HEK293 (cell line): ENCODE measurements around the gene MICU2.

Experiments
- CTCF ChIA-PET: fragments of 350-600 bp; formaldehyde crosslinking; extraction: SDS; loops from one replicate; lab custom pipeline; 2021; ENCODE audit warnings: antibody characterized with exemption; lab: Yijun Ruan, JAX
- POLR2A ChIA-PET: fragments of 300-600 bp; formaldehyde crosslinking; extraction: SDS; loops from one replicate; lab custom pipeline; 2020; ENCODE audit warnings: antibody characterized with exemption, inconsistent platforms; lab: Yijun Ruan, JAX
- H3K27ac ChIP-seq: fragments of 200-500 bp; sonication (Bioruptor generic); 2 replicates; pipeline ENCODE4 v1.5.1; 2014; ENCODE audit warnings: low read depth, low read length, control low read depth, inconsistent platforms; ENCODE audit errors: extremely low read depth
- H3K36me3 ChIP-seq, 2 experiments: fragments of 200-500 bp in 1 of 2; sonication (Bioruptor generic) in 1 of 2; 1 replicate in 1 of 2; 2 replicates in 1 of 2; pipeline ENCODE4 v1.5.1; 2014 to 2017; ENCODE audit warnings: inconsistent platforms in 2 of 2, low read length in 2 of 2; ENCODE audit not compliant: control insufficient read depth in 2 of 2, insufficient read depth in 1 of 2
- H3K4me1 ChIP-seq: fragments of 200-500 bp; sonication (Bioruptor generic); 2 replicates; pipeline ENCODE4 v1.5.1; 2014; ENCODE audit warnings: mild to moderate bottlenecking, low read length, inconsistent platforms; ENCODE audit not compliant: control insufficient read depth, insufficient read depth
- H3K4me3 ChIP-seq: 2 replicates; pipeline ENCODE4 v1.5.1; 2011; ENCODE audit warnings: low read depth, mild to moderate bottlenecking, control low read depth, low read length, moderate library complexity
- H3K9me3 ChIP-seq: fragments of 200-500 bp; sonication (Bioruptor generic); 2 replicates; pipeline ENCODE4 v1.5.1; 2014; ENCODE audit warnings: low read depth, low read length, inconsistent platforms; ENCODE audit not compliant: control insufficient read depth, insufficient read depth
- GLIS2 ChIP-seq: fragments of 450-650 bp; formaldehyde crosslinking; IDR thresholded peaks from 2 replicates; pipeline ENCODE4 v1.5.1; 2016; ENCODE audit warnings: missing biosample characterization, missing genetic modification characterization
- KLF1 ChIP-seq: fragments of 450-650 bp; formaldehyde crosslinking; IDR thresholded peaks from 2 replicates; pipeline ENCODE4 v1.5.1; 2016; ENCODE audit warnings: missing biosample characterization, missing genetic modification characterization
- PRDM1 ChIP-seq: fragments of 450-650 bp; formaldehyde crosslinking; IDR thresholded peaks from 2 replicates; pipeline ENCODE4; 2016; ENCODE audit warnings: missing biosample characterization, missing genetic modification characterization
- SCRT1 ChIP-seq: fragments of 450-650 bp; formaldehyde crosslinking; IDR thresholded peaks from 2 replicates; pipeline ENCODE4 v1.5.1; 2016; ENCODE audit warnings: missing biosample characterization, missing genetic modification characterization, borderline replicate concordance
- SCRT2 ChIP-seq: fragments of 450-650 bp; formaldehyde crosslinking; IDR thresholded peaks from 2 replicates; pipeline ENCODE4 v1.5.1; 2016; ENCODE audit warnings: missing biosample characterization, missing genetic modification characterization
- TRIM28 ChIP-seq: IDR thresholded peaks from 2 replicates; pipeline ENCODE4 v1.6.1; 2011; ENCODE audit warnings: low read length, control low read depth, borderline replicate concordance
- ZIC2 ChIP-seq: fragments of 450-650 bp; formaldehyde crosslinking; IDR thresholded peaks from 2 replicates; pipeline ENCODE4 v1.5.1; 2016; ENCODE audit warnings: missing biosample characterization, missing genetic modification characterization
- ZNF133 ChIP-seq: fragments of 450-650 bp; formaldehyde crosslinking; IDR thresholded peaks from 2 replicates; pipeline ENCODE4 v1.5.1; 2016; ENCODE audit warnings: missing biosample characterization, missing genetic modification characterization
- ZNF146 ChIP-seq: fragments of 450-650 bp; formaldehyde crosslinking; IDR thresholded peaks from 2 replicates; pipeline ENCODE4 v1.5.1; 2016; ENCODE audit warnings: missing biosample characterization, missing genetic modification characterization
- ZNF24 ChIP-seq: fragments of 450-650 bp; formaldehyde crosslinking; IDR thresholded peaks from 2 replicates; pipeline ENCODE4 v1.5.1; 2016; ENCODE audit warnings: missing biosample characterization, missing genetic modification characterization
- ZNF350 ChIP-seq: fragments of 450-650 bp; formaldehyde crosslinking; IDR thresholded peaks from 2 replicates; pipeline ENCODE4 v1.5.0; 2017; ENCODE audit warnings: missing biosample characterization, mild to moderate bottlenecking, missing genetic modification characterization
- ZNF366 ChIP-seq: fragments of 450-650 bp; formaldehyde crosslinking; conservative IDR thresholded peaks from 2 replicates; pipeline ENCODE4 v1.5.1; 2016; ENCODE audit warnings: missing biosample characterization, missing genetic modification characterization
- ZNF510 ChIP-seq: fragments of 450-650 bp; formaldehyde crosslinking; IDR thresholded peaks from 2 replicates; pipeline ENCODE4 v1.5.1; 2018; ENCODE audit warnings: mild to moderate bottlenecking, missing genetic modification characterization, missing biosample characterization; ENCODE audit not compliant: insufficient replicate concordance
- ZNF544 ChIP-seq: fragments of 450-650 bp; formaldehyde crosslinking; IDR thresholded peaks from 2 replicates; pipeline ENCODE4 v1.5.0; 2017; ENCODE audit warnings: missing biosample characterization, missing genetic modification characterization
- ZNF549 ChIP-seq: fragments of 450-650 bp; IDR thresholded peaks from 2 replicates; pipeline ENCODE4 v1.5.1; 2018; ENCODE audit warnings: missing biosample characterization, missing genetic modification characterization, mild to moderate bottlenecking, inconsistent platforms, moderate library complexity
- ZNF585B ChIP-seq: fragments of 450-650 bp; formaldehyde crosslinking; IDR thresholded peaks from 2 replicates; pipeline ENCODE4 v1.5.1; 2016; ENCODE audit warnings: missing biosample characterization, missing genetic modification characterization
- ZNF596 ChIP-seq: fragments of 450-650 bp; IDR thresholded peaks from 2 replicates; pipeline ENCODE4 v1.5.0; 2018; ENCODE audit warnings: missing biosample characterization, mild to moderate bottlenecking, missing genetic modification characterization, moderate library complexity
- ZNF623 ChIP-seq: fragments of 450-650 bp; formaldehyde crosslinking; IDR thresholded peaks from 2 replicates; pipeline ENCODE4 v1.5.1; 2016; ENCODE audit warnings: missing biosample characterization, missing genetic modification characterization
- ZNF654 ChIP-seq: fragments of 450-650 bp; formaldehyde crosslinking; IDR thresholded peaks from 2 replicates; pipeline ENCODE4 v1.5.1; 2016; ENCODE audit warnings: low read depth, missing biosample characterization, missing genetic modification characterization
- ZNF664 ChIP-seq: fragments of 450-650 bp; formaldehyde crosslinking; IDR thresholded peaks from 2 replicates; pipeline ENCODE4 v1.5.1; 2016; ENCODE audit warnings: missing biosample characterization, missing genetic modification characterization
- ZNF670 ChIP-seq: fragments of 450-650 bp; formaldehyde crosslinking; IDR thresholded peaks from 2 replicates; pipeline ENCODE4 v1.5.1; 2016; ENCODE audit warnings: missing biosample characterization, missing genetic modification characterization, low read depth
- TF ChIP-seq, protein P1 (sequence below): fragments of 450-650 bp; formaldehyde crosslinking; IDR thresholded peaks from 2 replicates; pipeline ENCODE4 v1.5.1; 2016; ENCODE audit warnings: missing biosample characterization, missing genetic modification characterization
- TF ChIP-seq, protein P2 (sequence below): fragments of 450-650 bp; formaldehyde crosslinking; IDR thresholded peaks from 2 replicates; pipeline ENCODE4 v1.5.0; 2017; ENCODE audit warnings: missing biosample characterization, missing genetic modification characterization, borderline replicate concordance
- TF ChIP-seq, protein P3 (sequence below): fragments of 450-650 bp; IDR thresholded peaks from 2 replicates; pipeline ENCODE4 v1.5.1; 2018; ENCODE audit warnings: missing biosample characterization, missing genetic modification characterization
- TF ChIP-seq, protein P4 (sequence below): fragments of 450-650 bp; formaldehyde crosslinking; IDR thresholded peaks from 2 replicates; pipeline ENCODE4 v1.5.1; 2017; ENCODE audit warnings: missing biosample characterization, missing genetic modification characterization

Gene MICU2

DNA sequence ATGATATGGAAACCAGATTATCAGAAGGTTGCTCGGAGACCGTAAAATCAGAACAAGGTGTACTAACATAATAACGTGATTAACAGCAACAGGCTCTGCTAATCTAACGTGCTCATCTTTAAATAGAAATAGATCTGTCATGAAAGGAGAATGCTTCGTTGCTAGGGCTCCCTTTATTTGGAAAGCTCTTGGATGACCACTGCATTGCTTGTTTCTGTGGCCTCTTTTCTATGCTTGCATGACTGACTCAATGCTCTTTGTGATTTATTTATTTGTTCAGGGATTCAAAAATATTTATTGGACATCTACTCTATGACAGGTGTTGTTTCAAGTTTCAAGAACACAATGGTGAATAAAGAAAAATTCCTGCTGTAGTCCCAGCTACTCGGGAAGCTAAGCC, 122.6 kb downstream of the MICU2 start:
- Histone ChIP-seq H3K4me3 (no peak overlapping the region), H3K9me3 (no peaks in the 10 kb centered on the region), H3K27ac (no peak overlapping the region), H3K4me1 (no peaks in the 10 kb centered on the region), H3K36me3 (no peaks in the 10 kb centered on the region)
- ChIA-PET CTCF (interaction anchor here (0.6 kb wide), 1 partner anchor 372 kb away, joined by 3 read pairs; no protein-coding TSS in a partner anchor), POLR2A (no interaction called here)
- TF ChIP-seq ZNF670 (tag by site-specific recombination): no peak
- no peak for TF ChIP-seq ZNF664 (tag by site-specific recombination)
- TF ChIP-seq TRIM28: no peak
- no peak for TF ChIP-seq GLIS2 (tag by site-specific recombination)

DNA sequence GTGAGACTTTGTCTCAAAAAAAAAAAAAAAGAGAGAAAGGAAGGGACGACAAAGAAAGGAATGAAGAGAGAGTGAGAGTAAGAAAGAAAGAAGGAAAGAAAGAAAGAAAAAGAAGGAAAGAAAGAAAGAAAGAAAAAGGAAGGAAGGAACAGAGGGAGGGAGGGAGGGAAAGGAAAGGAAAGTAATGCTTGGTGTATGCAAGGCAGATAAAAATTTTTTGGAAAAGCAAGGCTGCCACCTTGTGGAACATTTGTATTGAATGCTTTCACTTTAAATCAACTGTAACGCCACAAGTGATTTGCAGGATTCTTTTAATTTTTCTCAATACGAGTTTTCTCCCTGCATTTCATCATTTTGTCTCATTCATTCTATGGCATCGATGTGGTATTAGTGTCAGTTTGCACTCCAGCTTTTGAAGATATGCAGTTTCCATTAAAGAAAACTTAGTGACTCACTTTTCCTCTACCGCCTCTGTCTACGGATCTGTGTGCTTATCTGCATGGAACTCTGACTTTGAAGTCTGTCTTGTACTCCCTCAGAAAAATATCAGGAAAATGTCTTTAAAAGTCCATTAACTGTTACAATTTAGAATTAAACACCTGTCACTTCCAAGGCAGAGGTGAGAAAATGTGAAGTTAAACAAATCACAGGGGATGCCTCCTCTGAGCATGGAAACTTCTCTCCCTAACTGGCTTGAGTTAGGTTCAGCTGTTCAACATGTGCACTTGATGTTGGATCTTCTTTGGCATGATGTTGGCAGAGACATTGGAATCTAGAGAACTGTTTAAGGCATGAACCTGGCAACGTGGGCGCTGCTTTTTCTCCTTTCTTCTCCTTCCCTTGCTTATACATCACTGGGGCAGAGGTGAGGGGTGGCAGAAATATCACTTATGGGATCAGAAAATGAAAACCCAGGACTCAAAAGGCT, 124.8 kb downstream of the MICU2 start:
- H3K36me3 ChIP-seq: no peaks in the 10 kb centered on the region
- POLR2A ChIA-PET: interaction anchor here (0.6 kb wide), 2 partner anchors 292 to 527 kb away, joined by 3 read pairs; no protein-coding TSS in a partner anchor
- CTCF ChIA-PET: interaction anchor here (0.5 to 1.5 kb wide), 7 partner anchors 56 to 551 kb away, joined by 3 read pairs; no protein-coding TSS in a partner anchor
- H3K27ac ChIP-seq: no peak overlapping the region
- no peak for TF ChIP-seq ZNF549 (tag by site-specific recombination)
- TF ChIP-seq ZNF596 (tag by site-specific recombination): no peak
- peak; percentile 81 for TF ChIP-seq ZNF654 (tag by site-specific recombination)
- TF ChIP-seq, protein P1, sequence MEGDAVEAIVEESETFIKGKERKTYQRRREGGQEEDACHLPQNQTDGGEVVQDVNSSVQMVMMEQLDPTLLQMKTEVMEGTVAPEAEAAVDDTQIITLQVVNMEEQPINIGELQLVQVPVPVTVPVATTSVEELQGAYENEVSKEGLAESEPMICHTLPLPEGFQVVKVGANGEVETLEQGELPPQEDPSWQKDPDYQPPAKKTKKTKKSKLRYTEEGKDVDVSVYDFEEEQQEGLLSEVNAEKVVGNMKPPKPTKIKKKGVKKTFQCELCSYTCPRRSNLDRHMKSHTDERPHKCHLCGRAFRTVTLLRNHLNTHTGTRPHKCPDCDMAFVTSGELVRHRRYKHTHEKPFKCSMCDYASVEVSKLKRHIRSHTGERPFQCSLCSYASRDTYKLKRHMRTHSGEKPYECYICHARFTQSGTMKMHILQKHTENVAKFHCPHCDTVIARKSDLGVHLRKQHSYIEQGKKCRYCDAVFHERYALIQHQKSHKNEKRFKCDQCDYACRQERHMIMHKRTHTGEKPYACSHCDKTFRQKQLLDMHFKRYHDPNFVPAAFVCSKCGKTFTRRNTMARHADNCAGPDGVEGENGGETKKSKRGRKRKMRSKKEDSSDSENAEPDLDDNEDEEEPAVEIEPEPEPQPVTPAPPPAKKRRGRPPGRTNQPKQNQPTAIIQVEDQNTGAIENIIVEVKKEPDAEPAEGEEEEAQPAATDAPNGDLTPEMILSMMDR (tag by site-specific recombination): peak; percentile 13; the same call in 1 of the 2 replicates
- peak; percentile 19; the same call in 1 of the 2 replicates for TF ChIP-seq ZNF585B
- TF ChIP-seq KLF1 (tag by site-specific recombination): no peak
- peak; percentile 65 for TF ChIP-seq SCRT2 (tag by site-specific recombination)
- TF ChIP-seq, protein P2, sequence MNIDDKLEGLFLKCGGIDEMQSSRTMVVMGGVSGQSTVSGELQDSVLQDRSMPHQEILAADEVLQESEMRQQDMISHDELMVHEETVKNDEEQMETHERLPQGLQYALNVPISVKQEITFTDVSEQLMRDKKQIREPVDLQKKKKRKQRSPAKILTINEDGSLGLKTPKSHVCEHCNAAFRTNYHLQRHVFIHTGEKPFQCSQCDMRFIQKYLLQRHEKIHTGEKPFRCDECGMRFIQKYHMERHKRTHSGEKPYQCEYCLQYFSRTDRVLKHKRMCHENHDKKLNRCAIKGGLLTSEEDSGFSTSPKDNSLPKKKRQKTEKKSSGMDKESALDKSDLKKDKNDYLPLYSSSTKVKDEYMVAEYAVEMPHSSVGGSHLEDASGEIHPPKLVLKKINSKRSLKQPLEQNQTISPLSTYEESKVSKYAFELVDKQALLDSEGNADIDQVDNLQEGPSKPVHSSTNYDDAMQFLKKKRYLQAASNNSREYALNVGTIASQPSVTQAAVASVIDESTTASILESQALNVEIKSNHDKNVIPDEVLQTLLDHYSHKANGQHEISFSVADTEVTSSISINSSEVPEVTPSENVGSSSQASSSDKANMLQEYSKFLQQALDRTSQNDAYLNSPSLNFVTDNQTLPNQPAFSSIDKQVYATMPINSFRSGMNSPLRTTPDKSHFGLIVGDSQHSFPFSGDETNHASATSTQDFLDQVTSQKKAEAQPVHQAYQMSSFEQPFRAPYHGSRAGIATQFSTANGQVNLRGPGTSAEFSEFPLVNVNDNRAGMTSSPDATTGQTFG (tag by site-specific recombination): no peak
- peak; percentile 92 for TF ChIP-seq ZNF366 (tag by site-specific recombination)
- no peak for TF ChIP-seq ZIC2 (tag by site-specific recombination)
- no peak for TF ChIP-seq ZNF350
- no peak for TF ChIP-seq ZNF146 (tag by site-specific recombination)
- peak; percentile 54; the same call in 1 of the 2 replicates for TF ChIP-seq SCRT1 (tag by site-specific recombination)
- TF ChIP-seq ZNF623 (tag by site-specific recombination): no peak
- peak; percentile 67 for TF ChIP-seq ZNF133
- no peak for TF ChIP-seq ZNF544
- TF ChIP-seq ZNF24: no peak
- TF ChIP-seq ZNF510 (tag by site-specific recombination): no peak
- no peak for TF ChIP-seq ZNF670 (tag by site-specific recombination)
- TF ChIP-seq, protein P3, sequence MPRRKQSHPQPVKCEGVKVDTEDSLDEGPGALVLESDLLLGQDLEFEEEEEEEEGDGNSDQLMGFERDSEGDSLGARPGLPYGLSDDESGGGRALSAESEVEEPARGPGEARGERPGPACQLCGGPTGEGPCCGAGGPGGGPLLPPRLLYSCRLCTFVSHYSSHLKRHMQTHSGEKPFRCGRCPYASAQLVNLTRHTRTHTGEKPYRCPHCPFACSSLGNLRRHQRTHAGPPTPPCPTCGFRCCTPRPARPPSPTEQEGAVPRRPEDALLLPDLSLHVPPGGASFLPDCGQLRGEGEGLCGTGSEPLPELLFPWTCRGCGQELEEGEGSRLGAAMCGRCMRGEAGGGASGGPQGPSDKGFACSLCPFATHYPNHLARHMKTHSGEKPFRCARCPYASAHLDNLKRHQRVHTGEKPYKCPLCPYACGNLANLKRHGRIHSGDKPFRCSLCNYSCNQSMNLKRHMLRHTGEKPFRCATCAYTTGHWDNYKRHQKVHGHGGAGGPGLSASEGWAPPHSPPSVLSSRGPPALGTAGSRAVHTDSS: no peak
- TF ChIP-seq, protein P4, sequence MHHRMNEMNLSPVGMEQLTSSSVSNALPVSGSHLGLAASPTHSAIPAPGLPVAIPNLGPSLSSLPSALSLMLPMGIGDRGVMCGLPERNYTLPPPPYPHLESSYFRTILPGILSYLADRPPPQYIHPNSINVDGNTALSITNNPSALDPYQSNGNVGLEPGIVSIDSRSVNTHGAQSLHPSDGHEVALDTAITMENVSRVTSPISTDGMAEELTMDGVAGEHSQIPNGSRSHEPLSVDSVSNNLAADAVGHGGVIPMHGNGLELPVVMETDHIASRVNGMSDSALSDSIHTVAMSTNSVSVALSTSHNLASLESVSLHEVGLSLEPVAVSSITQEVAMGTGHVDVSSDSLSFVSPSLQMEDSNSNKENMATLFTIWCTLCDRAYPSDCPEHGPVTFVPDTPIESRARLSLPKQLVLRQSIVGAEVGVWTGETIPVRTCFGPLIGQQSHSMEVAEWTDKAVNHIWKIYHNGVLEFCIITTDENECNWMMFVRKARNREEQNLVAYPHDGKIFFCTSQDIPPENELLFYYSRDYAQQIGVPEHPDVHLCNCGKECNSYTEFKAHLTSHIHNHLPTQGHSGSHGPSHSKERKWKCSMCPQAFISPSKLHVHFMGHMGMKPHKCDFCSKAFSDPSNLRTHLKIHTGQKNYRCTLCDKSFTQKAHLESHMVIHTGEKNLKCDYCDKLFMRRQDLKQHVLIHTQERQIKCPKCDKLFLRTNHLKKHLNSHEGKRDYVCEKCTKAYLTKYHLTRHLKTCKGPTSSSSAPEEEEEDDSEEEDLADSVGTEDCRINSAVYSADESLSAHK (tag by site-specific recombination): no peak
- peak; percentile 91 for TF ChIP-seq PRDM1 (tag by site-specific recombination)
- TF ChIP-seq, all 188 proteins: peak for 8
- H3K4me1 ChIP-seq: no peaks in the 10 kb centered on the region
- no peaks in the 10 kb centered on the region for H3K9me3 ChIP-seq
- no peak overlapping the region for H3K4me3 ChIP-seq
